Neural cell (in vitro differentiated cells): ENCODE results near the gene TSPAN9. TPM values are rescaled to one million over a fixed set of nuclear protein-coding genes. Genes with fewer than 3 reads are reported as not detected.

ENCODE experiments used
- H2AFZ ChIP-seq: fragments of 200-600, 300-800 bp; sonication (generic), shearing (Covaris generic); 2 replicates; pipeline ENCODE4 v1.6.0; 2014; ENCODE audit warnings: low read depth, mild to moderate bottlenecking, antibody characterized with exemption, low read length, moderate library complexity
- H3F3A ChIP-seq: fragments of 200-600 bp; shearing (Covaris generic); 2 replicates; pipeline ENCODE4 v1.6.1; 2016; ENCODE audit warnings: mild to moderate bottlenecking, moderate library complexity, mixed read lengths, antibody characterized with exemption, low read length; ENCODE audit not compliant: insufficient read depth, poor library complexity, severe bottlenecking
- H3K27ac ChIP-seq: fragments of 200-600, 300-800 bp; sonication (generic), shearing (Covaris generic); 2 replicates; pipeline ENCODE4 v1.5.1; 2014; ENCODE audit warnings: mild to moderate bottlenecking, low read length, moderate library complexity
- H3K27me3 ChIP-seq: fragments of 300-800, 200-600 bp; sonication (generic), shearing (Covaris generic); 2 replicates; pipeline ENCODE4 v1.6.0; 2014; ENCODE audit warnings: mild to moderate bottlenecking, low read depth, low read length, moderate library complexity; ENCODE audit not compliant: insufficient read depth
- H3K36me3 ChIP-seq: fragments of 300-800, 200-600 bp; sonication (generic), shearing (Covaris generic); 2 replicates; pipeline ENCODE4 v1.5.1; 2014; ENCODE audit warnings: mild to moderate bottlenecking, antibody characterized with exemption, low read length, moderate library complexity; ENCODE audit not compliant: insufficient read depth
- H3K4me2 ChIP-seq: fragments of 300-800, 200-600 bp; sonication (generic), shearing (Covaris generic); 2 replicates; pipeline ENCODE4 v1.6.0; 2014; ENCODE audit warnings: mild to moderate bottlenecking, low read length
- H3K4me3 ChIP-seq: fragments of 300-800, 200-600 bp; sonication (generic), shearing (Covaris generic); 2 replicates; pipeline ENCODE4 v1.5.1; 2014; ENCODE audit warnings: mild to moderate bottlenecking, low read length, moderate library complexity
- H3K79me2 ChIP-seq: fragments of 200-600 bp; shearing (Covaris generic); replicated peaks from 2 replicates; pipeline ENCODE4 v1.6.0; 2014; ENCODE audit warnings: mild to moderate bottlenecking, low read length, moderate library complexity; ENCODE audit not compliant: insufficient read depth
- H3K9ac ChIP-seq: fragments of 300-800, 200-600 bp; sonication (generic), shearing (Covaris generic); 2 replicates; pipeline ENCODE4 v1.6.1; 2016; ENCODE audit warnings: mild to moderate bottlenecking, low read length, mixed read lengths
- H3K9me2 ChIP-seq: fragments of 200-600 bp; shearing (Covaris generic); 2 replicates; pipeline ENCODE4 v1.6.1; 2016; ENCODE audit warnings: mild to moderate bottlenecking, low read length, mixed read lengths; ENCODE audit not compliant: insufficient read depth
- H3K9me3 ChIP-seq: fragments of 200-600, 300-800 bp; sonication (generic), shearing (Covaris generic); 2 replicates; pipeline ENCODE4 v1.6.1; 2016; ENCODE audit warnings: mild to moderate bottlenecking, mixed run types, low read length, moderate library complexity, mixed read lengths
- H4K20me1 ChIP-seq: fragments of 200-600 bp; shearing (Covaris generic); 2 replicates; pipeline ENCODE4 v1.6.1; 2016; ENCODE audit warnings: mild to moderate bottlenecking, mixed run types; ENCODE audit not compliant: insufficient read depth
- EP300 ChIP-seq: fragments of 450-650 bp; conservative IDR thresholded peaks from 2 replicates; pipeline ENCODE4 v1.6.1; 2014; ENCODE audit warnings: antibody characterized with exemption, mild to moderate bottlenecking, moderate library complexity; ENCODE audit not compliant: poor library complexity, severe bottlenecking
- EZH2 ChIP-seq: fragments of 200-600, 300-800 bp; shearing (Covaris generic), sonication (generic); IDR thresholded peaks from 2 replicates; pipeline ENCODE4 v1.6.1; 2014; ENCODE audit warnings: antibody characterized with exemption, low read length, borderline replicate concordance, mild to moderate bottlenecking; ENCODE audit not compliant: insufficient read depth, poor library complexity, severe bottlenecking
- MXI1 ChIP-seq: fragments of 450-650 bp; conservative IDR thresholded peaks from 2 replicates; pipeline ENCODE4 v1.6.1; 2014; ENCODE audit warnings: antibody characterized with exemption, mild to moderate bottlenecking; ENCODE audit not compliant: poor library complexity, severe bottlenecking
- POLR2AphosphoS5 ChIP-seq: IDR thresholded peaks from 2 replicates; pipeline ENCODE4 v1.6.1; 2012
- RAD21 ChIP-seq: fragments of 450-650 bp; conservative IDR thresholded peaks from 2 replicates; pipeline ENCODE4 v1.6.1; 2014; ENCODE audit warnings: antibody characterized with exemption, mild to moderate bottlenecking, moderate library complexity
- SMC3 ChIP-seq: fragments of 450-650 bp; conservative IDR thresholded peaks from 2 replicates; pipeline ENCODE4 v1.6.1; 2014; ENCODE audit warnings: antibody characterized with exemption, mild to moderate bottlenecking, moderate library complexity; ENCODE audit not compliant: poor library complexity
- TAF1 ChIP-seq: IDR thresholded peaks from 2 replicates; pipeline ENCODE4 v1.6.1; 2012; ENCODE audit warnings: low read depth
- polyA plus RNA-seq: library from polyadenylated mRNA; depleted of rRNA; stranded (reverse); fragments of >200 nt; gene quantifications from 2 replicates; pipeline ENCODE4 v1.2.3, GENCODE V29; 2014
- TF ChIP-seq, protein P1 (sequence below): fragments of 450-650 bp; IDR thresholded peaks from 2 replicates; pipeline ENCODE4 v1.5.1; 2014; ENCODE audit warnings: antibody characterized with exemption, mild to moderate bottlenecking, moderate library complexity; ENCODE audit not compliant: poor library complexity, severe bottlenecking
- TF ChIP-seq, protein P2 (sequence below): IDR thresholded peaks from 2 replicates; pipeline ENCODE4 v1.6.1; 2012; ENCODE audit warnings: borderline replicate concordance

TSPAN9 gene
- polyA plus RNA-seq, 1 donor from 2014 or later: 11.9 TPM

- H2AFZ ChIP-seq: no peak overlapping the region
- H3K4me3 ChIP-seq: no peak overlapping the region
- TF ChIP-seq, protein P1, sequence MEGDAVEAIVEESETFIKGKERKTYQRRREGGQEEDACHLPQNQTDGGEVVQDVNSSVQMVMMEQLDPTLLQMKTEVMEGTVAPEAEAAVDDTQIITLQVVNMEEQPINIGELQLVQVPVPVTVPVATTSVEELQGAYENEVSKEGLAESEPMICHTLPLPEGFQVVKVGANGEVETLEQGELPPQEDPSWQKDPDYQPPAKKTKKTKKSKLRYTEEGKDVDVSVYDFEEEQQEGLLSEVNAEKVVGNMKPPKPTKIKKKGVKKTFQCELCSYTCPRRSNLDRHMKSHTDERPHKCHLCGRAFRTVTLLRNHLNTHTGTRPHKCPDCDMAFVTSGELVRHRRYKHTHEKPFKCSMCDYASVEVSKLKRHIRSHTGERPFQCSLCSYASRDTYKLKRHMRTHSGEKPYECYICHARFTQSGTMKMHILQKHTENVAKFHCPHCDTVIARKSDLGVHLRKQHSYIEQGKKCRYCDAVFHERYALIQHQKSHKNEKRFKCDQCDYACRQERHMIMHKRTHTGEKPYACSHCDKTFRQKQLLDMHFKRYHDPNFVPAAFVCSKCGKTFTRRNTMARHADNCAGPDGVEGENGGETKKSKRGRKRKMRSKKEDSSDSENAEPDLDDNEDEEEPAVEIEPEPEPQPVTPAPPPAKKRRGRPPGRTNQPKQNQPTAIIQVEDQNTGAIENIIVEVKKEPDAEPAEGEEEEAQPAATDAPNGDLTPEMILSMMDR: no peak
- TF ChIP-seq POLR2AphosphoS5 (no peak), MXI1 (no peak), RAD21 (no peak), SMC3 (no peak), EP300 (no peak), EZH2 (no peak), TAF1 (no peak)
- TF ChIP-seq, protein P2, sequence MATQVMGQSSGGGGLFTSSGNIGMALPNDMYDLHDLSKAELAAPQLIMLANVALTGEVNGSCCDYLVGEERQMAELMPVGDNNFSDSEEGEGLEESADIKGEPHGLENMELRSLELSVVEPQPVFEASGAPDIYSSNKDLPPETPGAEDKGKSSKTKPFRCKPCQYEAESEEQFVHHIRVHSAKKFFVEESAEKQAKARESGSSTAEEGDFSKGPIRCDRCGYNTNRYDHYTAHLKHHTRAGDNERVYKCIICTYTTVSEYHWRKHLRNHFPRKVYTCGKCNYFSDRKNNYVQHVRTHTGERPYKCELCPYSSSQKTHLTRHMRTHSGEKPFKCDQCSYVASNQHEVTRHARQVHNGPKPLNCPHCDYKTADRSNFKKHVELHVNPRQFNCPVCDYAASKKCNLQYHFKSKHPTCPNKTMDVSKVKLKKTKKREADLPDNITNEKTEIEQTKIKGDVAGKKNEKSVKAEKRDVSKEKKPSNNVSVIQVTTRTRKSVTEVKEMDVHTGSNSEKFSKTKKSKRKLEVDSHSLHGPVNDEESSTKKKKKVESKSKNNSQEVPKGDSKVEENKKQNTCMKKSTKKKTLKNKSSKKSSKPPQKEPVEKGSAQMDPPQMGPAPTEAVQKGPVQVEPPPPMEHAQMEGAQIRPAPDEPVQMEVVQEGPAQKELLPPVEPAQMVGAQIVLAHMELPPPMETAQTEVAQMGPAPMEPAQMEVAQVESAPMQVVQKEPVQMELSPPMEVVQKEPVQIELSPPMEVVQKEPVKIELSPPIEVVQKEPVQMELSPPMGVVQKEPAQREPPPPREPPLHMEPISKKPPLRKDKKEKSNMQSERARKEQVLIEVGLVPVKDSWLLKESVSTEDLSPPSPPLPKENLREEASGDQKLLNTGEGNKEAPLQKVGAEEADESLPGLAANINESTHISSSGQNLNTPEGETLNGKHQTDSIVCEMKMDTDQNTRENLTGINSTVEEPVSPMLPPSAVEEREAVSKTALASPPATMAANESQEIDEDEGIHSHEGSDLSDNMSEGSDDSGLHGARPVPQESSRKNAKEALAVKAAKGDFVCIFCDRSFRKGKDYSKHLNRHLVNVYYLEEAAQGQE: no peak
- H3K4me2 ChIP-seq: no peak overlapping the region
- H3K27me3 ChIP-seq: no peaks in the 10 kb centered on the region
- H4K20me1 ChIP-seq: no peaks in the 10 kb centered on the region
- no peaks in the 10 kb centered on the region for H3K36me3 ChIP-seq
- no peak overlapping the region for H3K9ac ChIP-seq
- H3K79me2 ChIP-seq: no peaks in the 10 kb centered on the region
- H3K27ac ChIP-seq: no peak overlapping the region
- no peaks in the 10 kb centered on the region for H3K9me3 ChIP-seq
- no peaks in the 10 kb centered on the region for H3K9me2 ChIP-seq
- no peaks in the 10 kb centered on the region for H3F3A ChIP-seq
Observed at GRCh38 chr12:3243376-3244084, 166.4 kb downstream of the TSPAN9 start.

GRCh38 chr12:3244219-3244750, 167.1 kb downstream of the TSPAN9 start:
- Histone ChIP-seq H3K79me2 (no peaks in the 10 kb centered on the region), H3K27ac (no peak overlapping the region), H3K36me3 (no peaks in the 10 kb centered on the region), H3K9me3 (no peaks in the 10 kb centered on the region), H2AFZ (no peak overlapping the region), H3F3A (no peaks in the 10 kb centered on the region), H3K4me2 (no peak overlapping the region), H3K4me3 (no peak overlapping the region), H3K27me3 (no peaks in the 10 kb centered on the region), H4K20me1 (no peaks in the 10 kb centered on the region), H3K9ac (no peak overlapping the region), H3K9me2 (no peaks in the 10 kb centered on the region)
- TF ChIP-seq POLR2AphosphoS5: no peak
- no peak for TF ChIP-seq MXI1
- TF ChIP-seq, protein P1: no peak
- TF ChIP-seq EZH2: no peak
- TF ChIP-seq EP300: no peak
- TF ChIP-seq RAD21: no peak
- TF ChIP-seq SMC3: no peak
- no peak for TF ChIP-seq TAF1
- TF ChIP-seq, protein P2: no peak
